Tibial nerve (tissue), 4 donors: ENCODE data around the gene DCDC1. TPM values are rescaled to one million over a fixed set of nuclear protein-coding genes. Genes with fewer than 3 reads are reported as not detected.

Experiments used
- DNase-seq, 2 donors: peaks; one replicate each; pipeline ENCODE4 v3.0.0-alpha.2; 2019; ENCODE audit warnings: low spot score in 2 of 2
- H3K27ac ChIP-seq, 4 donors: fragments of 200-600 bp; sonication (generic) in 3 of 4; one replicate each; pipeline ENCODE4 v1.5.1; 2017 to 2019; ENCODE audit warnings: mild to moderate bottlenecking in 1 of 4
- H3K27me3 ChIP-seq, 2 donors: fragments of 200-600 bp; sonication (generic) in 1 of 2; one replicate each; pipeline versions ENCODE4 v1.5.1 to v1.6.0; 2017 to 2019
- H3K36me3 ChIP-seq, 3 donors: fragments of 200-600 bp; sonication (generic); one replicate each; pipeline ENCODE4 v1.5.1; 2018 to 2019
- H3K4me1 ChIP-seq, 4 donors: fragments of 200-600 bp; sonication (generic) in 3 of 4; one replicate each; pipeline ENCODE4 v1.5.1; 2017 to 2019
- H3K4me3 ChIP-seq, 4 donors: fragments of 200-600 bp; sonication (generic) in 3 of 4; one replicate each; pipeline ENCODE4 v1.5.1; 2017 to 2019; ENCODE audit warnings: mild to moderate bottlenecking in 1 of 4, moderate library complexity in 1 of 4
- H3K9me3 ChIP-seq, 4 donors: fragments of 200-600 bp; sonication (generic) in 3 of 4; one replicate each; pipeline ENCODE4 v1.5.1; 2017 to 2019
- CTCF ChIP-seq, 5 experiments: fragments of 200-600 bp in 3 of 5; fragments of 450-650 bp in 2 of 5; sonication (generic) in 3 of 5; IDR thresholded peaks; one replicate each; pipeline ENCODE4 v1.5.1; 2016 to 2019; ENCODE audit warnings: antibody characterized with exemption in 5 of 5, mild to moderate bottlenecking in 3 of 5, moderate library complexity in 2 of 5
- EP300 ChIP-seq, 2 donors: sonication (generic); formaldehyde crosslinking; IDR thresholded peaks; one replicate each; pipeline ENCODE4 v1.6.1; 2017; ENCODE audit warnings: antibody characterized with exemption in 2 of 2, mild to moderate bottlenecking in 1 of 2
- POLR2A ChIP-seq, 2 donors: fragments of 450-650 bp; IDR thresholded peaks; one replicate each; pipeline ENCODE4 v1.6.1; 2017; ENCODE audit warnings: antibody characterized with exemption in 2 of 2, mild to moderate bottlenecking in 2 of 2, moderate library complexity in 2 of 2
- WGBS, 2 donors: methylation state at CpG; one replicate each; pipeline ENCODE4 v1.1.5; 2018; 5-methylcytosine and 5-hydroxymethylcytosine counted together
- total RNA-seq, 4 donors: library from RNA; depleted of rRNA; stranded (reverse); fragments of >200 nt; gene quantifications; one replicate each; pipeline ENCODE4 v1.1.0, GENCODE V29; 2016

The DCDC1 gene
- total RNA-seq, 4 donors from 2014 or later = 1.1 to 6.1 (median 1.9) TPM

- H3K4me3 ChIP-seq = no peak overlapping the region
- no peaks in the 10 kb centered on the region for H3K27me3 ChIP-seq
- DNase-seq = no peak
- no peaks in the 10 kb centered on the region for H3K4me1 ChIP-seq
- H3K27ac ChIP-seq = no peak overlapping the region
- H3K36me3 ChIP-seq = no peaks in the 10 kb centered on the region
- WGBS, 2 donors = 85% methylated on average over 4 of the region's 4 CpGs
- TF ChIP-seq EP300 (IDR thresholded peaks at IDR 0.05) (no peak), CTCF (IDR thresholded peaks at IDR 0.05) (no peak), POLR2A (IDR thresholded peaks at IDR 0.05) (no peak)
- no peaks in the 10 kb centered on the region for H3K9me3 ChIP-seq
Measured at GRCh38 chr11:30815619-30816018, 553.9 kb downstream of the DCDC1 start.

GRCh38 chr11:30814737-30815136, 554.8 kb downstream of the DCDC1 start:
- H3K27me3 ChIP-seq = no peaks in the 10 kb centered on the region

More at GRCh38 chr11:30814737-30815136, 554.8 kb downstream of the DCDC1 start:
- H3K9me3 ChIP-seq = no peaks in the 10 kb centered on the region
- H3K4me3 ChIP-seq = no peak overlapping the region
- no peaks in the 10 kb centered on the region for H3K4me1 ChIP-seq
- 86 to 96% methylated on average over 1 of the region's 1 CpG for WGBS, 2 donors
- no peak for DNase-seq
- no peaks in the 10 kb centered on the region for H3K36me3 ChIP-seq
- TF ChIP-seq POLR2A (IDR thresholded peaks at IDR 0.05) = no peak
- no peak for TF ChIP-seq EP300 (IDR thresholded peaks at IDR 0.05)
- TF ChIP-seq CTCF (IDR thresholded peaks at IDR 0.05) = no peak
- H3K27ac ChIP-seq = no peak overlapping the region

Other genes with a start within 250 kb of the DCDC1 start
- 10 to 100 TPM in 3 of 4 donors, 1 to 10 TPM in 1; 9.6 to 17.8 (median 14.3) TPM for gene DNAJC24, start 121 bp upstream of the DCDC1 start, total RNA-seq
- 100 to 1,000 TPM in 1 of 4 donors, 10 to 100 TPM in 3; 22.5 to 119 (median 37.5) TPM for gene IMMP1L, start 139.9 kb upstream of the DCDC1 start, total RNA-seq
- 10 to 100 TPM; 19.2 to 32.1 (median 29.7) TPM for gene ELP4, start 140.0 kb upstream of the DCDC1 start, total RNA-seq